ENCODE data around the gene FSTL3. TPM values are rescaled to one million over a fixed set of nuclear protein-coding genes. Genes with fewer than 3 reads are reported as not detected.

Gene FSTL3
- total and polyA plus RNA-seq, 2 of the 8 experiments (the other 6 are each of a cell fraction or from before 2014, with no cell fraction given): 8.1 to 11.8 TPM

DNA sequence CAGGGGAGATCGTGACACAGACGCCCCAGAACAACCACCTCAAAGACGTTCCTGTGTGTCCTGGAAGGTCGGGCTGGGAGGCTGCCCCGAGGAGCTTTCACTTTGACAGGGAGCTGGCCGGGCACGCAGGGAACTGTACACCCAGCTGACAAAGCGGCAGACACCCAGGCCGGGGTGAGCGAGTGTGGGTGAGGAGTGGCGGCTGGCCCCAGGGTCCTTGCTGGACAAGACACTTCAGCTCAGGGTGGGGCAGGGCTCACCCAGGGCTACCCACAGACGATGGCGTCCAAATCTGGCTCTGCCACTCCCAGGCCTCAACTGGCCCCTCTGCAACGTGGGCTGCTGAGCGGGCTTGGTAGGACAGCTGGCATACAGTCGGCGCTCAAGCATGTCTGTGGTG, 34.5 kb upstream of the FSTL3 start:
- Histone ChIP-seq H3K4me1 (replicated peaks in 1 of 4; ENCODE audit: control insufficient read depth in 3 of 4, insufficient read depth in 4 of 4, low read length in 3 of 4) (peaks cover 0 to 4% (median under 1%) of the 10 kb centered on the region in 4 experiments; a peak in 2 of 7 replicates), H3K9me3 (ENCODE audit: insufficient read depth in 2 of 2, low read depth in 1 of 2, low read length in 1 of 2) (no peaks in the 10 kb centered on the region), H2BK5ac (ENCODE audit: low read depth, low read length) (no peak overlapping the region), H3K79me1 (ENCODE audit: low read depth, low read length) (no peaks in the 10 kb centered on the region; the same call in 1 of the 2 replicates), H2AFZ (ENCODE audit: low read length) (no peak overlapping the region), H2BK20ac (ENCODE audit: low read length) (no peak overlapping the region), H3K23me2 (ENCODE audit: low read depth, low read length) (peaks cover 5% of the 10 kb centered on the region; the same call in 1 of the 2 replicates), H4K20me1 (replicated peaks in 1 of 2; ENCODE audit: control insufficient read depth in 1 of 2, insufficient read depth in 2 of 2, low read length in 2 of 2) (peaks cover 4 to 5% of the 10 kb centered on the region in 2 experiments), H3K27ac (ENCODE audit: low read depth, low read length) (no peak overlapping the region), H3K4me3 (ENCODE audit: extremely low read depth in 1 of 4, insufficient read depth in 2 of 4, low read depth in 3 of 4, low read length in 4 of 4) (no peak overlapping the region), H3K4ac (replicated peaks; ENCODE audit: insufficient read length, low read depth, low read length) (no peak overlapping the region), H3K27me3 (replicated peaks in 1 of 4; ENCODE audit: control insufficient read depth in 3 of 4, extremely low read depth in 1 of 4, insufficient read depth in 3 of 4, low read length in 3 of 4) (peaks cover 0 to 23% (median 11%) of the 10 kb centered on the region in 4 experiments; a peak in 5 of 7 replicates), H2BK15ac (ENCODE audit: low read length) (no peak overlapping the region), H3K18ac (ENCODE audit: extremely low read depth, low read length) (no peak overlapping the region), H3K56ac (replicated peaks; ENCODE audit: insufficient read length, low read depth, low read length) (no peak overlapping the region), H3K79me2 (ENCODE audit: control insufficient read depth in 1 of 2, insufficient read depth in 2 of 2, low read length in 2 of 2) (no peaks in the 10 kb centered on the region), H3K36me3 (ENCODE audit: control insufficient read depth in 2 of 4, insufficient read depth in 4 of 4, low read length in 3 of 4) (peaks cover 0 to 16% (median 1%) of the 10 kb centered on the region in 4 experiments; a peak in 1 of 8 replicates), H4K8ac (ENCODE audit: extremely low read depth, insufficient read depth, low read length) (no peak overlapping the region), H4K5ac (ENCODE audit: insufficient read length, low read depth, low read length) (no peak overlapping the region), H2BK12ac (ENCODE audit: low read depth, low read length) (no peak overlapping the region), H3K14ac (ENCODE audit: insufficient read length) (no peak overlapping the region), H4K91ac (replicated peaks; ENCODE audit: insufficient read length, low read length) (no peak overlapping the region), H2AK5ac (ENCODE audit: low read depth, low read length) (no peak overlapping the region), H2BK120ac (replicated peaks; ENCODE audit: low read depth, low read length) (no peak overlapping the region), H3K9ac (replicated peaks in 1 of 4; ENCODE audit: extremely low read depth in 1 of 4, low read depth in 3 of 4, low read length in 3 of 4) (no peak overlapping the region), H3K4me2 (ENCODE audit: insufficient read depth in 1 of 2, low read depth in 2 of 2, low read length in 2 of 2) (no peak overlapping the region), H3K23ac (ENCODE audit: insufficient read length) (no peak overlapping the region)
- DNase-seq (ENCODE audit: low read depth in 1 of 2, low spot score in 2 of 2) (no peak), FAIRE-seq (no peak)
- POLR2A ChIA-PET (ENCODE audit: partially characterized antibody): interaction anchor here (0.7 to 1.4 kb wide), 3 partner anchors 9 to 67 kb away, joined by 3 to 4 read pairs (median 3); no protein-coding TSS in a partner anchor
- WGBS, 2 experiments (ENCODE audit: extremely low coverage in 1 of 2, insufficient coverage in 1 of 2, insufficient read length in 1 of 2, insufficient replicate concordance in 2 of 2, low coverage in 1 of 2, low lambda C conversion rate in 2 of 2, missing lambda C conversion rate in 1 of 2): 98% methylated on average over 12 of the region's 17 CpGs; no CpG with 5 or more reads in 1 of the 2 experiments
- CTCF ChIA-PET (ENCODE audit: partially characterized antibody): interaction anchor here (0.6 to 1.5 kb wide), 4 partner anchors 13 to 146 kb away, joined by 3 to 6 read pairs (median 4); no protein-coding TSS in a partner anchor
- TF ChIP-seq GTF2F1 (IDR thresholded peaks at IDR 0.05; ENCODE audit: borderline replicate concordance, low read depth, low read length) (no peak), CHD2 (IDR thresholded peaks at IDR 0.05; ENCODE audit: low read length) (no peak), SP1 (IDR thresholded peaks at IDR 0.05; ENCODE audit: low read depth, low read length) (no peak), JUN (IDR thresholded peaks at IDR 0.05; ENCODE audit: low read depth, low read length) (no peak), KDM1A (IDR thresholded peaks at IDR 0.05; ENCODE audit: borderline replicate concordance, low read length) (no peak), TBP (IDR thresholded peaks at IDR 0.05; ENCODE audit: low read depth, low read length) (no peak), SRF (IDR thresholded peaks at IDR 0.05; ENCODE audit: low read depth, low read length) (no peak), PHF8 (conservative IDR thresholded peaks at IDR 0.05; ENCODE audit: low read depth, low read length) (no peak), BRCA1 (IDR thresholded peaks at IDR 0.05; ENCODE audit: low read depth, low read length) (no peak), RNF2 (IDR thresholded peaks at IDR 0.05; ENCODE audit: borderline replicate concordance, low read depth, low read length, missing control alignments, poor library complexity, severe bottlenecking) (no peak), RBBP5 (IDR thresholded peaks at IDR 0.05; ENCODE audit: borderline replicate concordance, low read depth, low read length) (no peak), KDM4A (IDR thresholded peaks at IDR 0.05; ENCODE audit: low read depth, low read length, severe bottlenecking) (no peak), CREB1 (IDR thresholded peaks at IDR 0.05) (no peak)
- TF ChIP-seq, protein P1, sequence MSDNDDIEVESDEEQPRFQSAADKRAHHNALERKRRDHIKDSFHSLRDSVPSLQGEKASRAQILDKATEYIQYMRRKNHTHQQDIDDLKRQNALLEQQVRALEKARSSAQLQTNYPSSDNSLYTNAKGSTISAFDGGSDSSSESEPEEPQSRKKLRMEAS (IDR thresholded peaks at IDR 0.05): no peak
